Hepatocyte (in vitro differentiated cells): ENCODE data around the gene SCG3. TPM values are rescaled to one million over a fixed set of nuclear protein-coding genes. Genes with fewer than 3 reads are reported as not detected.
"Not testable (repeated sequence)": the region's sequence is repeated elsewhere in the genome, so short reads cannot be mapped to it uniquely, and the experiment has no call there.

Experiments
- DNase-seq: peaks from one replicate; pipeline ENCODE4 v3.0.0-alpha.2; 2016; ENCODE audit warnings: low spot score
- H2AFZ ChIP-seq: fragments of 200-600 bp; sonication (generic); 2 replicates; pipeline ENCODE4 v1.6.0; 2016; ENCODE audit warnings: antibody characterized with exemption, mild to moderate bottlenecking
- H3K27ac ChIP-seq: fragments of 200-600 bp; sonication (generic); 2 replicates; pipeline ENCODE4 v1.5.1; 2016; ENCODE audit warnings: mild to moderate bottlenecking
- H3K27me3 ChIP-seq: fragments of 200-600 bp; sonication (generic); 2 replicates; pipeline ENCODE4 v1.6.1; 2016
- H3K36me3 ChIP-seq: fragments of 200-600 bp; sonication (generic); replicated peaks from 2 replicates; pipeline ENCODE4 v1.5.1; 2016; ENCODE audit warnings: low read depth; ENCODE audit not compliant: insufficient read depth
- H3K4me1 ChIP-seq: fragments of 200-600 bp; sonication (generic); 2 replicates; pipeline ENCODE4 v1.5.1; 2016; ENCODE audit warnings: mild to moderate bottlenecking, moderate library complexity; ENCODE audit not compliant: insufficient read depth
- H3K4me2 ChIP-seq: fragments of 200-600 bp; sonication (generic); 2 replicates; pipeline ENCODE4 v1.6.0; 2016
- H3K4me3 ChIP-seq: fragments of 200-600 bp; sonication (generic); 2 replicates; pipeline ENCODE4 v1.5.1; 2016; ENCODE audit warnings: mild to moderate bottlenecking
- H3K79me2 ChIP-seq: fragments of 200-600 bp; sonication (generic); 2 replicates; pipeline ENCODE4 v1.6.0; 2017; ENCODE audit warnings: mild to moderate bottlenecking
- H3K9me2 ChIP-seq: fragments of 200-600 bp; sonication (generic); replicated peaks from 2 replicates; pipeline ENCODE4 v1.6.0; 2017; ENCODE audit warnings: mild to moderate bottlenecking; ENCODE audit not compliant: insufficient read depth
- H3K9me3 ChIP-seq: fragments of 200-600 bp; sonication (generic); 2 replicates; pipeline ENCODE4 v1.5.1; 2016; ENCODE audit warnings: low read depth, mild to moderate bottlenecking
- H4K20me1 ChIP-seq: fragments of 200-600 bp; sonication (generic); 2 replicates; pipeline ENCODE4 v1.6.0; 2016; ENCODE audit warnings: mild to moderate bottlenecking; ENCODE audit not compliant: insufficient read depth, poor library complexity, severe bottlenecking
- EZH2 ChIP-seq: fragments of 200-600 bp; sonication (generic); IDR thresholded peaks from 2 replicates; pipeline ENCODE4 v1.6.1; 2016; ENCODE audit warnings: antibody characterized with exemption, mild to moderate bottlenecking, borderline replicate concordance
- EZH2phosphoT487 ChIP-seq: fragments of 200-600 bp; sonication (generic); IDR thresholded peaks from one replicate; pipeline ENCODE4 v1.6.1; 2018; ENCODE audit warnings: antibody characterized with exemption, mild to moderate bottlenecking, low read depth, moderate library complexity; ENCODE audit not compliant: unreplicated experiment, severe bottlenecking
- WGBS: methylation state at CpG from one replicate; pipeline ENCODE4 v1.1.6; 2016; ENCODE audit warnings: low lambda C conversion rate; ENCODE audit errors: missing lambda C conversion rate; 5-methylcytosine and 5-hydroxymethylcytosine counted together
- polyA plus RNA-seq: library from polyadenylated mRNA; unstranded; fragments of >200 nt; fragmentation: Nextera tagmentation; extraction: Ambion mirVana; gene quantifications from 2 replicates; pipeline ENCODE4 v1.2.1, GENCODE V29; 2016
- total RNA-seq: library from RNA; depleted of rRNA; stranded (reverse); fragments of >200 nt; gene quantifications from 2 replicates; pipeline ENCODE4 v1.2.3, GENCODE V29; 2014
- TF ChIP-seq, protein P1 (sequence below): fragments of 200-600 bp; sonication (generic); IDR thresholded peaks from 2 replicates; pipeline ENCODE4 v1.5.1; 2016; ENCODE audit warnings: antibody characterized with exemption, mild to moderate bottlenecking; ENCODE audit not compliant: poor library complexity

The SCG3 gene
- total and polyA plus RNA-seq, 2 experiments from 2014 or later, result 0.11 to 0.20 TPM

DNA sequence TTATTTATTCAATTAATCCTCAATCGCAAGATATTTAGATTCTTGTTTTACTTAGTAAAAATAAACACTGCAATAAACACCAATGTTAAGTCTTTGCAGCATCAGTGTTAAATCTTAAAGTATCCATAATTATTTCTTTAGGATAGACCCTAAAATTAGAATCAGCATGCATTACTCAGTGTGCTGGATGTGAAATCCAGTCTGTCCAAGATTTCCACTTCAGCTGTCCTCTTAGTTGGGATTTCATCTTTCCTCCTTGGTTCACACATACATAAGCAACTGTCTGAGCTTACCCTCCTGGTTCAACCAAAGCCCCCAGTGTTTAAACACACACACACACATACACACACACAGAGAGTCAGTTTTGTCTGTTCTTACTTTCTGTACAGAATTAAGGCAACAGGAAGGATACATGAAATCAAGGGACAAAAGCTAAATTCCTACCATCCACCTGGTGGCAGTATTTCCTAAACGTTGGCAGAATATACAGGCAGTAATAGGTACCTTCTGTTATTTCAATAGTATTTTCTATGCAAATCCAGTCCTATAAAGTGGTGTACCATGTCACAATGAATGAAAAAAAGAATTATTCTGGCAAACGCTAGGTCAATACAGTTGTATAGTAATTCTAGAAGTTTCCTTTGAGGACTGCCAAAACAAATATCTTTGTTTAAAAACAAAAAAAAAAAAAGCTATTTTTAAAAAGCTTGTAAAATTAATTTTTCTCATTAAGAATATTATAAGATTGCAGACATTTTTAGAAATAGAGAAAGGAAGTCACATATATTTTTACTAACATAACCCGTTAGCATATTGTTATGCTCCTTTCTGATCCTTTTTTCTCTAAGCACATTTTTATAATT lies 31.4 kb upstream of the SCG3 start:
- Histone ChIP-seq H3K4me1 (no peaks in the 10 kb centered on the region), H2AFZ (no peak overlapping the region), H3K27me3 (no peaks in the 10 kb centered on the region), H4K20me1 (no peaks in the 10 kb centered on the region), H3K9me3 (no peaks in the 10 kb centered on the region), H3K36me3 (no peaks in the 10 kb centered on the region), H3K4me3 (no peak overlapping the region), H3K4me2 (no peak overlapping the region), H3K27ac (no peak overlapping the region), H3K79me2 (no peaks in the 10 kb centered on the region), H3K9me2 (no peaks in the 10 kb centered on the region)
- TF ChIP-seq, protein P1, sequence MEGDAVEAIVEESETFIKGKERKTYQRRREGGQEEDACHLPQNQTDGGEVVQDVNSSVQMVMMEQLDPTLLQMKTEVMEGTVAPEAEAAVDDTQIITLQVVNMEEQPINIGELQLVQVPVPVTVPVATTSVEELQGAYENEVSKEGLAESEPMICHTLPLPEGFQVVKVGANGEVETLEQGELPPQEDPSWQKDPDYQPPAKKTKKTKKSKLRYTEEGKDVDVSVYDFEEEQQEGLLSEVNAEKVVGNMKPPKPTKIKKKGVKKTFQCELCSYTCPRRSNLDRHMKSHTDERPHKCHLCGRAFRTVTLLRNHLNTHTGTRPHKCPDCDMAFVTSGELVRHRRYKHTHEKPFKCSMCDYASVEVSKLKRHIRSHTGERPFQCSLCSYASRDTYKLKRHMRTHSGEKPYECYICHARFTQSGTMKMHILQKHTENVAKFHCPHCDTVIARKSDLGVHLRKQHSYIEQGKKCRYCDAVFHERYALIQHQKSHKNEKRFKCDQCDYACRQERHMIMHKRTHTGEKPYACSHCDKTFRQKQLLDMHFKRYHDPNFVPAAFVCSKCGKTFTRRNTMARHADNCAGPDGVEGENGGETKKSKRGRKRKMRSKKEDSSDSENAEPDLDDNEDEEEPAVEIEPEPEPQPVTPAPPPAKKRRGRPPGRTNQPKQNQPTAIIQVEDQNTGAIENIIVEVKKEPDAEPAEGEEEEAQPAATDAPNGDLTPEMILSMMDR, result peak; percentile 86
- TF ChIP-seq EZH2phosphoT487, result no peak
- DNase-seq, result peak; percentile 75
- WGBS, result 41% methylated on average over 4 of the region's 4 CpGs

DNA sequence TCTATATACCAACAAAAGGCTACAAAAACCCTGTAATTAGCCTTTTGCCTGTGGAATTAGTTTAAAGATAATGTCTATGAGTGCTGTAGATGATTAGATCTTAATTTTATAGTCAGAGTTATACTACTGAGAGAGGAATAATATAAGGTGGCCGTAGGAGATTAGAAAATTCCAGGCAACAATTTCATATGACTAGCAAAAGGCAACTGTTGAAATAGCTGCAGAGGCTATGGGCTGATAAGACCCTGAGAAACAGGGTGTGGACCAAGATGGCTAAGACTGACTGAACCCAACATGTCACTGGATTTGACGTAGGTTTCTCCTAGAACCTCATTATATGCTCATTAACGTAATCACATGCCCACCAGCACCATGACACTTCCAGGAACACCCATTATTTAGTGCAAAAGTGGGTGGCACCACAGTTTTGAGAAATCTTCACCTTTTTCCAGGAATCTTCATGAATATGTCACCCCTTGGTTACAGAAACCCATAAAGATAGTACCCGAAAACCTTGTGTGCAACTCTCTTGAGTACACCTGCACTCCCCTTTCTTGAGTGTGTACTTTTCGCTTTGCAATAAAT lies 29.1 kb upstream of the SCG3 start:
- no peaks in the 10 kb centered on the region for H3K36me3 ChIP-seq
- no peak overlapping the region for H3K4me3 ChIP-seq
- H3K4me1 ChIP-seq, result no peaks in the 10 kb centered on the region
- TF ChIP-seq EZH2, result no peak
- TF ChIP-seq EZH2phosphoT487, result no peak
- TF ChIP-seq, protein P1, result no peak
- H2AFZ ChIP-seq, result no peak overlapping the region
- DNase-seq, result no peak
- no peak overlapping the region for H3K4me2 ChIP-seq
- H3K79me2 ChIP-seq, result no peaks in the 10 kb centered on the region
- no peaks in the 10 kb centered on the region for H3K9me3 ChIP-seq
- H3K9me2 ChIP-seq, result no peaks in the 10 kb centered on the region
- H3K27me3 ChIP-seq, result no peaks in the 10 kb centered on the region
- H4K20me1 ChIP-seq, result no peaks in the 10 kb centered on the region
- 89% methylated on average over 5 of the region's 5 CpGs for WGBS
- no peak overlapping the region for H3K27ac ChIP-seq

DNA sequence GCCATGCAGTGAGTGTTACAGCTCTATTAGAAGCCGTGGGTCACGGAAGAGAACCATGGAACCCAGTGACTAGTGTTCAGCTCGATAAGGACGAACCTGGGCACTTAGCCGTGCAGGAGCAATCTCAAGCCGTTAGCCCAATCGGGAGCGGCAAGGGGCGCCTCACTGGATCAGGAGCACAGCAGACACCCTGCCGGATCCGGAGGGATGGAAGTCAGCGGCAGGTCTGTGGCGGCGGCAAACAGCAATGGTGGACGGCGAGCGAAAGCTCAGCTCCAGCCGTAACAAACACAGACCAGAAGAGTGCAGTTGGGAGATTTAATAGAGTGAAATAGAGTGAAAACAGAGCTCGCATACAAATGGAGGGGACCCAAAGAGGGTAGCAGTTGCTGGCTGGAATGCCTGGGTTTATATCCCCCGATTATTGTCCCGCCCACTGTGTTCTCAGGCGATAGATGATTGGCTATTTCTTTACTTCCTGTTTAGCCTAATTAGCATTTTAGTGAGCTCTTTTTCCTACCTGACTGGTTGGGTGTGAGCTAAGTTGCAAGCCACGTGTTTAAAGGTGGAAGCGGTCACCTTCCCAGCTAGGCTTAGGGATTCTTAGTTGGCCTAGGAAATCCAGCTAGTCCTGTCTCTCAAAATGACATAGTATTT lies 25.8 kb upstream of the SCG3 start:
- 96% methylated on average over 24 of the region's 24 CpGs for WGBS
- not testable (repeated sequence) for H3K79me2 ChIP-seq, H3K4me2 ChIP-seq, H3K27me3 ChIP-seq, H3K27ac ChIP-seq, DNase-seq, H3K9me2 ChIP-seq, H2AFZ ChIP-seq, H3K36me3 ChIP-seq, H4K20me1 ChIP-seq, H3K4me3 ChIP-seq, H3K4me1 ChIP-seq, H3K9me3 ChIP-seq

DNA sequence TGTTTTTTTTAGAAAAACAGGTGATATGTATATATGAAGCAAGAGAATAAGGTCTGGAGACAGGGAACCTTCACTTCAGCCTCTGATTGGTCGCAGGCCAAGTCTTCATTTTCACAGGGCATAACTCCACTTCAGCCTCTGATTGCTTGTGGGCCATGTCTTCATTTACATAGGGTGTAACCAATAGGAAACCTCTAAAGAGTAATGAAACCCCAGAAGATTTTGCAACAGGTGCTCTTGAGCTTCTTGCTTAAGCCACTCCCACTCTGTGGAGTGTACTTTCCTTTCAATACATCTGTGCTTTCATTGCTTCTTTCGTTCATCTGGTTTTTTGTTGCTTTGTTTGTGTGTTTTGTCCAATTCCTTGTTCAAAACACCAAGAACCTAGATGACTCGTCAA lies 22.6 kb upstream of the SCG3 start:
- no peaks in the 10 kb centered on the region for H3K9me2 ChIP-seq
- no peaks in the 10 kb centered on the region for H3K9me3 ChIP-seq
- TF ChIP-seq EZH2phosphoT487 (no peak), EZH2 (no peak)
- TF ChIP-seq, protein P1, result no peak
- no peak overlapping the region for H2AFZ ChIP-seq
- 91% methylated on average over 3 of the region's 3 CpGs for WGBS
- H3K4me2 ChIP-seq, result no peak overlapping the region
- DNase-seq, result no peak
- no peak overlapping the region for H3K27ac ChIP-seq
- H3K79me2 ChIP-seq, result no peaks in the 10 kb centered on the region
- H4K20me1 ChIP-seq, result no peaks in the 10 kb centered on the region
- no peak overlapping the region for H3K4me3 ChIP-seq
- H3K27me3 ChIP-seq, result no peaks in the 10 kb centered on the region
- H3K4me1 ChIP-seq, result no peaks in the 10 kb centered on the region
- H3K36me3 ChIP-seq, result no peaks in the 10 kb centered on the region
